HAP-1 (cell line): ENCODE measurements around the gene JSRP1.

Experiments used
- DNase-seq, 2 experiments: peaks; one replicate each; pipeline ENCODE4 v3.0.0-alpha.2; 2016 to 2020; ENCODE audit warnings: low spot score in 2 of 2
- H3K27me3 ChIP-seq: fragments of 250-450 bp; sonication (Bioruptor Pico); 2 replicates; pipeline ENCODE4 v1.5.1; 2020; ENCODE audit warnings: low read depth, mild to moderate bottlenecking, moderate library complexity
- H3K36me3 ChIP-seq: fragments of 250-450 bp; sonication (Bioruptor Pico); replicated peaks from 2 replicates; pipeline ENCODE4 v1.5.1; 2020; ENCODE audit warnings: mild to moderate bottlenecking
- H3K4me1 ChIP-seq: fragments of 250-450 bp; sonication (Bioruptor Pico); 2 replicates; pipeline ENCODE4 v1.5.1; 2020; ENCODE audit warnings: mild to moderate bottlenecking
- H3K4me3 ChIP-seq: fragments of 250-450 bp; sonication (Bioruptor Pico); 2 replicates; pipeline ENCODE4 v1.5.1; 2020; ENCODE audit warnings: mild to moderate bottlenecking, moderate library complexity
- H3K9me3 ChIP-seq: fragments of 250-450 bp; sonication (Bioruptor Pico); 2 replicates; pipeline ENCODE4 v1.5.1; 2020; ENCODE audit warnings: mild to moderate bottlenecking, moderate library complexity
- in situ Hi-C: fragments of 300-500 bp; cut with MboI; formaldehyde crosslinking; loops from 3 replicates; pipeline ENCODE4 v1.14.3; 2020; ENCODE audit warnings: low sequenced_read_pairs, inconsistent platforms, mixed read lengths

Gene JSRP1

DNA sequence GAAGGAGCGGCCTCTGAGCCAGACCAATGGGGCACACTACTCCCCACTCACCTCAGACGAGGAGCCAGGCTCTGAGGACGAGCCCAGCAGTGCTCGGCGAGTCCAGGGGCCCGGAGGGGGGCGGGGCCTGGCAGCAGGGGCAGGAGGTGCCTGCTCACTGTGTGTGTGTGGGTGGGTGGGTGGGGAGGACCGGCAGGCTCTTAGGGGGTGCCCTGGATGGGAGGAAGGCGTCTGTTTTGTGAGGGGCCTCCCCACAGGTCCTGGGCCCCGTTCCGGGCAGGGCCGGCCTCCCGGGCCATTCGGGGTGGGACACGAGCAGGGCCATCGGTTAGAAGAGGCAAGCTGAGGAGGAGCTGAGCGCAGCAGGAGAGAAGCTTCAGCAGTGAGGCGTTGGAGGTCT is 32.8 kb downstream of the JSRP1 start:
- DNase-seq = no peak
- Histone ChIP-seq H3K4me3 (no peak overlapping the region), H3K4me1 (no peaks in the 10 kb centered on the region), H3K9me3 (no peaks in the 10 kb centered on the region), H3K27me3 (no peaks in the 10 kb centered on the region), H3K36me3 (peaks cover 50% of the 10 kb centered on the region)
- in situ Hi-C loops = no loop called here

DNA sequence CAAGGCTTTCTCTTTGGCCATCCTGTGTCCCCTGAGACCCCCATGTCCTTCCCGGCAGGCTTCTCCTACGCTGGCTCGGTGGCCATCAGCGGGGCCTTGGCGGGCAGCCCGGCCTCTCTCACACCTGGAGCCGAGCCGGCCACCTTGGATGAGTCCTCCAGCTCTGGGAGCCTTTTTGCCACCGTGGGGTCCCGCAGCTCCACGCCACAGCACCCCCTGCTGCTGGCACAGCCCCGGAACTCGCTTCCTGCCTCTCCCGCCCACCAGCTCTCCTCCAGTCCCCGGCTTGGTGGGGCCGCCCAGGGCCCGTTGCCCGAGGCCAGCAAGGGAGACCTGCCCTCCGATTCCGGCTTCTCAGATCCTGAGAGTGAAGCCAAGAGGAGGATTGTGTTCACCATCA is 34.3 kb downstream of the JSRP1 start:
- no peak overlapping the region for H3K4me3 ChIP-seq
- no peaks in the 10 kb centered on the region for H3K27me3 ChIP-seq
- H3K36me3 ChIP-seq = peaks cover 59% of the 10 kb centered on the region
- no peaks in the 10 kb centered on the region for H3K4me1 ChIP-seq
- no peaks in the 10 kb centered on the region for H3K9me3 ChIP-seq
- in situ Hi-C loops = no loop called here
- DNase-seq = no peak

DNA sequence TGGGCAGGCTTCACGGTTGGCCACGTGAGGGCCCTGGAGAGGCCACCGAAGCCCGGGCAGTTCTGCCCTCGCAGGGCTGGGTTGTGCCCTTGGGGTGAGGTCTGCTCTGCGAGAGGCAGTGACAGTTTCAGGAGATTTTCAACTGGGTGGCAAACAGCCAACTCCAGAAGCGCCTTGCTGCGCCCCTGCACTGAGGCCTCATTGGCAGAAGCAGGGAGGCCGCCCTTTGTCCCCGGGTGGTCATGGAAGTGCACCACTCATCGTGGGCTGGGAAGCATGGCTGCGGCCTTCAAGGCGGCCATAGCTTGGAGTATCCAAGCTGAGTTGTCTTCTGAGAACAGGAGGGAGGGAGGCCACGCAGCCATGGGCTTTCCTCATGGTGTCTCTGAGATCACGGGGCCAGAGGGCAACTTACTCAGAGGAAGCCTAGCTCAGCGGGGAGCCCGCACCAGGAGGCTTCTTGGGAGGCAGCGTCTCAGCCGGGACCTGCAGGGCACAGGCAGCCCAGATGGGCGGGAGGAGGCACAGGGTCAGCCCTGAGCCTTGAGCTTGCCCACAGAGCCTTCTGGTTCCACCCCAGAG is 34.9 kb downstream of the JSRP1 start:
- Histone ChIP-seq H3K4me3 (no peak overlapping the region), H3K9me3 (no peaks in the 10 kb centered on the region), H3K36me3 (peaks cover 63% of the 10 kb centered on the region), H3K27me3 (no peaks in the 10 kb centered on the region), H3K4me1 (no peaks in the 10 kb centered on the region)
- in situ Hi-C loops = no loop called here
- DNase-seq = no peak

DNA sequence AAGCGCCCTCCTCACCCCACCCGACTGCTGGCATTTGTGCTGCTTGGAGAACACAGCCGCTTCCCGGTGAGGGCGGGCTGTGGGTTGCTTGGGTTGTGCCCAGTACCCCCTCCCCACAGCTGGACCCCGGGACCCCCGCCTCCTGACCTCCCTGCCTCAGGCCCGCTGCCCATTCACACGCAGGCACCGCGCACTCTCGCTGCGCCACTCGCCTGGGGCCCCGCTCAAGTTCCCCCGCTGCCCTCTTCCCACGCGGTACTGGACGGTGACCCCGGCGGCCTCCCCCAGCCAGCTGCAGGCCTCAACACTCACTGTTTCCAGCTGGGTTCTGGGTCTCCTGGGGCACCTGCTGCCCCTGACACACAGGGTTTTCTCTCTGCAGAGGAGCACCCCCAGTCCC is 36.5 kb downstream of the JSRP1 start:
- Histone ChIP-seq H3K4me3 (no peak overlapping the region), H3K4me1 (no peaks in the 10 kb centered on the region), H3K36me3 (peaks cover 63% of the 10 kb centered on the region), H3K9me3 (no peaks in the 10 kb centered on the region), H3K27me3 (no peaks in the 10 kb centered on the region)
- no peak for DNase-seq
- in situ Hi-C loops = no loop called here

DNA sequence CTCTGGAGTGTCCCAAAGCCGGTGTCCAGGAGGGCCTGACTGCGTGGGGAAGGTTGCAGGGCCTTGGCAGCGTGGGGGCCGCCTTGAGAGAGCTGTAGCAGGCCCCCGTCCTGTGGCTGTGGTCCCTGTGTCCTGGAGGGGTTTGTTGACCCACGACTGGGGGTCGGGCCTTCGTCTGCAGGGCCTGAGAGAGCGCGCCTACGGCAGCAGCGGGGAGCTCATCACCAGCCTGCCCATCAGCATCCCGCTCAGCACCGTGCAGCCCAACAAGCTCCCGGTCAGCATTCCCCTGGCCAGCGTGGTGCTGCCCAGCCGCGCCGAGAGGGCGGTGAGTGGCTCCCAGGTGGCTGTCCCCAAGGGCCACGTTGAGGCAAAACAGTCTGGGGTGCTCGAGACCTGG is 38.6 kb downstream of the JSRP1 start:
- DNase-seq = no peak
- Histone ChIP-seq H3K27me3 (no peaks in the 10 kb centered on the region), H3K9me3 (no peaks in the 10 kb centered on the region), H3K36me3 (peaks cover 74% of the 10 kb centered on the region), H3K4me3 (no peak overlapping the region), H3K4me1 (no peaks in the 10 kb centered on the region)
- in situ Hi-C loops = no loop called here

DNA sequence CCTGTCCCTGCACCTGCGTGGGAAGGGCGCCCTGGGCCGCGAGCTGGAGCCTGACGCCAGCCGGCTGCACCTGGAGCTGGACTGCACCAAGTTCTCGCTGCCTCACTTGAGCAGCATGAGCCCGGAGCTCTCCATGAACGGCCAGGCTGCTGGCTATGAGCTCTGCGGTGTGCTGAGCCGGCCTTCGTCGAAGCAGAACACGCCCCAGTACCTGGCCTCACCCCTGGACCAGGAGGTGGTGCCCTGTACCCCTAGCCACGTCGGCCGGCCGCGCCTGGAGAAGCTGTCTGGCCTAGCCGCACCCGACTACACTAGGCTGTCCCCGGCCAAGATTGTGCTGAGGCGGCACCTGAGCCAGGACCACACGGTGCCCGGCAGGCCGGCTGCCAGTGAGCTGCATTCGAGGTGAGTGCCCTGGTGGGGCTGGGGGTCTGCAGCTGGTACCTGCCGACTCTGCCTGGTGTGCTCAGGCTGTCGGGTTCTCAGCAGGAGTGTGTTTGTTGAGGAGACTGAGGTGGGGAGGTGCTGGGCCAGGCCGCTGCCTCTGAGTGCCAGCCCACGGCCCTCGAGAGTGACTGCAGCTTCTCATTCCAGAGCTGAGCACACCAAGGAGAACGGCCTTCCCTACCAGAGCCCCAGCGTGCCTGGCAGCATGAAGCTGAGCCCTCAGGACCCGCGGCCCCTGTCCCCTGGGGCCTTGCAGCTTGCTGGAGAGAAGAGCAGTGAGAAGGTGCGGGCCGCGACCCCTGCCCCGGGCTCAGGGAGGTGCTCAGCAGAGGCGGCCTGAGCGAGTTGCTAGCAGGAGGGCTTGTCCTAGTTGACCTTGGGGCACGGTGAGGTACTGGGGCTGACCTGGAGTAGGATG is 39.6 kb downstream of the JSRP1 start:
- Histone ChIP-seq H3K4me3 (no peak overlapping the region), H3K4me1 (no peaks in the 10 kb centered on the region), H3K27me3 (no peaks in the 10 kb centered on the region), H3K9me3 (no peaks in the 10 kb centered on the region), H3K36me3 (peaks cover 84% of the 10 kb centered on the region)
- in situ Hi-C loops = no loop called here
- no peak for DNase-seq

DNA sequence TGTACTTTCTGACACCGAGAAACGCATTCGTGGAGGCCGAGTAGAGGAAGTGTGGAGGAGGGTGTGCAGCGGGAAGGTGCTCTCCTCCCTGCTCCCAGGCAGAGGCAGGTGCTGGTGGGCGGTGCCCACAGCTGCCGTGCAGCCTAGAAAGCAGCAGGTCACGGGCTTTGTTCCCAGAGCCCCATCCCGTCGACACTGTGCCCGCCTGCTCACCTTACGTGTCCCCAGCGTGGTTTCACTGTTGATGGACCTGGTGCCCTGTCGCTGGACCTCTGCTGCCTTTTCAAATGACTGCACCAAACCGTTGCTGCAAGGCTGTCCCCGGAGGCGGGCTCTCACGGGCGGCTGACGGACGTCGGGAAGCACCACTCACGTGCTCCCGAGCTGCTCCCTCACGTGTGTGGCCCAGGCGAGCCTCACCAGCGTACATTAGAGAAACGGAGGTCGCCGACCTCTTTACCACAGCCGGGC is 40.9 kb downstream of the JSRP1 start:
- H3K9me3 ChIP-seq = no peaks in the 10 kb centered on the region
- H3K4me1 ChIP-seq = no peaks in the 10 kb centered on the region
- H3K4me3 ChIP-seq = no peak overlapping the region
- in situ Hi-C loops = no loop called here
- peaks cover 96% of the 10 kb centered on the region for H3K36me3 ChIP-seq
- no peaks in the 10 kb centered on the region for H3K27me3 ChIP-seq
- DNase-seq = no peak

DNA sequence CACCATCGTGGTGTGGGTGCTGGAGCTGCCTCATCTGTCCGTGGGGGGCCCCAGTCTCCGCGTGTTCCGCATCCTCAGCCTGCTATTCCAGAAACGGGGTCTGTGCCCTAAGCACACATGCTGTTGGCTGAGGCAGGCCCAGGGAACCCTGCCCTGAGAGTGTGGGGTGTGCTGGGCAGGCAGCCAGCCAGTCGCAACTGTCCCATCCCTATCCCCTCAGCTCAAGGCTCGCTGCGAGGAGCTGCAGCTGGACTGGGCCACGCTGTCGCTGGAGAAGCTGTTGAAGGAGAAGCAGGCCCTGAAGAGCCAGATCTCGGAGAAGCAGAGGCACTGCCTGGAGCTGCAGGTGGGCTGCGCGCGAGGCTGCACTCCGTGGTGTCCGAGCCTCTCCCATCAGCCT is 42.0 kb downstream of the JSRP1 start:
- H3K9me3 ChIP-seq = no peaks in the 10 kb centered on the region
- H3K4me1 ChIP-seq = no peaks in the 10 kb centered on the region
- peaks cover 89% of the 10 kb centered on the region for H3K36me3 ChIP-seq
- in situ Hi-C loops = no loop called here
- H3K27me3 ChIP-seq = no peaks in the 10 kb centered on the region
- no peak overlapping the region for H3K4me3 ChIP-seq
- no peak for DNase-seq

DNA sequence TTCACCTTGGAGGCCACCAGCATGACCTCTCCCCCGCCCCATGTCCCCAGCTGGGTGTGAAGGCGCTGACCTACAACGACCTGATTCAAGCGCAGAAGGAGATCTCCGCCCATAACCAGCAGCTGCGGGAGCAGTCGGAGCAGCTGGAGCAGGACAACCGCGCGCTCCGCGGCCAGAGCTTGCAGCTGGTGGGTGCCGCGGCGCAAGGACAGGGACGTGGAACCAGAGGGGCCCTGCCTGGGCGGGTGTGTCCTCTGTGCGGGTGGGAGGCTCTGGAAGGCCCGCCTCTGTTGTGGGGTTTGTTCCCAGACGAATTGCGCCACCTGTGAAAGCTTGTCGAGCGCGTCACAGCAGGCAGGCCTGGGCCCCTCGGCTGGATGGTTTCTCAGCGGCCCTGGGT is 42.4 kb downstream of the JSRP1 start:
- in situ Hi-C loops = no loop called here
- no peaks in the 10 kb centered on the region for H3K9me3 ChIP-seq
- no peak overlapping the region for H3K4me3 ChIP-seq
- H3K27me3 ChIP-seq = no peaks in the 10 kb centered on the region
- DNase-seq = no peak
- no peaks in the 10 kb centered on the region for H3K4me1 ChIP-seq
- H3K36me3 ChIP-seq = peaks cover 88% of the 10 kb centered on the region

DNA sequence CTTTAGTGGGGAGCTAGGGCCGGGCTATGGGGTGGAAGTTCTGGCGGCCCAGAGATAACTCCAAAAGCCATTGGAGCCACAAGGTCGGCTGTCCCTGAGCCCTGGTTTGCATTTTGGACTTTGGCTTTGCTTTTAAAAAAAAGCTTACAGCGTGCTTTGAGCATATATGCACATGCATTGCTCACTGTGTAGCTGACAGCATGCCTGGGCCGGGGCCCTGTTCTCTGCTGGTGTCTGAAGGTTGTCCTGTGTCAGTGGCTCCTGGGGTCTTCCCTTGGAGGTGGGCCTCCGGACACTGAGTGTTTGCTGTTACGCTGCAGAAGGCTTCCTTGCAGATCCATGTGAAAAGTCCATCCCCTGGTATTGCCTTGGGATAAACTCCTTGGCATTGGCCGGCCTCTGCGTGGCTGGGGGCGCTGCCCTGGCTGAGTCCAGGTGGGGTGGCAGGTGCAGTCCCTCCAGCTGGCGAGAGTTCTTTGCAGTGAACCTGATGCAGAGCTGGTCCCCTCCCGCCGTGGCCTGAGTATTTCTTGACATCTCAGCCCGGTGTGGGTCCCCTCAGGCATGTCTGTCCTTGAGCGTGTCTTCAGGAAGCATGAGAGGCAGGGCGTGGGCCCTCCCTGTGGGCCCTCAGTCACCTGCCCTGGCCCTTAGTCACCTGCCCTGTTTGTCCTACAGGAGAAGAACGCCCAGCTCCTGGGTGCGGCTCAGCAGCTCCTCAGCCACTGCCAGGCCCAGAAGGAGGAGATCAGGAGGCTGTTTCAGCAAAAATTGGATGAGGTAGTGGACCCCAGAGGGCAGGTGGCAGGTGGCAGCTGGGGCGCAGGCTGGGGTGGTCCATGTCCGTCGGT is 43.1 kb downstream of the JSRP1 start:
- Histone ChIP-seq H3K4me1 (no peaks in the 10 kb centered on the region), H3K27me3 (no peaks in the 10 kb centered on the region), H3K4me3 (no peak overlapping the region), H3K36me3 (peaks cover 82% of the 10 kb centered on the region), H3K9me3 (no peaks in the 10 kb centered on the region)
- in situ Hi-C loops = no loop called here
- no peak for DNase-seq

DNA sequence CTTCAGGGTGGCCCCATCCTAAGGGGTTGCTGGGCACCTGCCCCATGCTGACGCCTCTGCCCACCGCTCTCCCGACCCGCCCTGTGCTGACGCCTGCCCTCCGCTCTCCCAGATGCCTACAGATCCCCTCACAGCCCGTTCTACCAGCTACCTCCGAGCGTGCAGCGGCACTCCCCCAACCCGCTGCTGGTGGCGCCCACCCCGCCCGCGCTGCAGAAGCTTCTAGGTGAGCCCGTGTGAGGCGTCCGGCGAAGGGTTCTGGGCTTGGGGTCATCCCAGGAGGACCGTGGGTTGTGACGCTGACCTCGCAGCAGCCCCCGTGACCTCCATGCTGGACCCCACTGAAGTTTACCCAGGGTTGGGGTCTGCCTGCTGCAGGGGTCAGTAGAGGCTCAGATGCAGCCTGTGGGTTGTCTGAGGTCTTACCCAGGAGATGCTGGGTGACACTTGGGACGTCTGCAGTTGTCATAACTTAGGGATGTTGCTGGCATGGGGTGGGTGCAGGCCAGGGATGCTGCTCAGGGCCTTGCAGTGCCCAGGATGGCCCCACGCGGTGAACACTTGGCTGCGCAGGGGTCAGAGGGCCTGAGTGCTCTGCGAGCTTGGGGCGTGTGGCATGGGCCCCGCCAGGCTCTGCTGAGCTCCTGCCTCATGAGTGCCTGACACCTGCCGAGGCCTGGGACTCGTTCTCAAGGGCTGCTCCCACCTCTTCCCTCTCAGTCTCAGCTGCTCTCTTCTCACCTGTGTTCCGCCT is 45.1 kb downstream of the JSRP1 start:
- H3K36me3 ChIP-seq = peaks cover 71% of the 10 kb centered on the region
- no peak for DNase-seq
- H3K4me1 ChIP-seq = no peaks in the 10 kb centered on the region
- in situ Hi-C loops = no loop called here
- no peaks in the 10 kb centered on the region for H3K9me3 ChIP-seq
- H3K27me3 ChIP-seq = no peaks in the 10 kb centered on the region
- no peak overlapping the region for H3K4me3 ChIP-seq

DNA sequence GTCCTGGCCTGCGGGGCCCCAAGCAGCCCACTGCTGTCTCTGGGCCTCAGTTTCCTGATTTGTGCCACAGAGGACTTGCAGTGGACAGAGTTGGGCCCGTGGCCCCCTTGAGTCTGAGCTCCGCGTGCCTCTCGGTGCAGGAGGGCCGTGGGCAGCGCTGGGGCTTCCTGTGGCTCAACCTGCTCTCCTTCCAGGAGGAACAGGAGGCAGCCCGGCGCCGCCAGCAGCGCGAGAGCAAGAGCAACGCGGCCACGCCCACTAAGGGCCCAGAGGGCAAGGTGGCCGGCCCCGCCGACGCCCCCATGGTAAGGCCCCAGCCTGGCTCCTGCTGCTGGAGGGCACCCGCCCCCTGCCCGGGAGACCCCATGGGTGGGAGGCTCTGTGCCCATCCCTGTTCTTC is 46.0 kb downstream of the JSRP1 start:
- Histone ChIP-seq H3K4me1 (no peaks in the 10 kb centered on the region), H3K27me3 (no peaks in the 10 kb centered on the region), H3K9me3 (no peaks in the 10 kb centered on the region), H3K36me3 (peaks cover 61% of the 10 kb centered on the region), H3K4me3 (no peak overlapping the region)
- in situ Hi-C loops = no loop called here
- no peak for DNase-seq

DNA sequence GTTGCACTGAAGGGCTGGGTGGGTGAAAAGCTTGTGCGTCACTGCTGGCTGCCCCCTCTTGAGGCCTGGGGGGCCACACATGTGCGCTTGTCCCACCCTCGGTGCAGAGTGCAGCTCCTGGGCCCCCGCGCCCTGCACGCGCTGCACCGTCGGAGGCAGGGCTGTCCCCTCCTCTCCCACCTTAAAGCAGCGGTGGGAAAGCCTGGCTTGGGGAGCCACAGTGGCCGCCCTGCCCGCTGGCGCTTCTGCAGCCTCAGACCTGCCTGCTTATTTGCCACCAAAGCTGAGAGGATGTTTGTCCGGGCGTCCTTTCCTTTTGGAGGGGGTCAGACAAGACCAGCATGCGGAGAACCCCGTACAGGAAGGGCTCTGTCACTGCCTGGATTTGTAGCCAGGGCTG is 46.8 kb downstream of the JSRP1 start:
- in situ Hi-C loops = no loop called here
- H3K4me1 ChIP-seq = no peaks in the 10 kb centered on the region
- H3K27me3 ChIP-seq = no peaks in the 10 kb centered on the region
- no peak overlapping the region for H3K4me3 ChIP-seq
- DNase-seq = no peak
- H3K9me3 ChIP-seq = no peaks in the 10 kb centered on the region
- peaks cover 53% of the 10 kb centered on the region for H3K36me3 ChIP-seq
